ENCODE measurements around the gene ECHDC3.

The ECHDC3 gene

GRCh38 chr10:11761431-11761830 is 19.2 kb downstream of the ECHDC3 start:
- no peak overlapping the region for H3K27ac ChIP-seq
- no peak for TF ChIP-seq CTCF (conservative IDR thresholded peaks at IDR 0.05)

GRCh38 chr10:11762706-11763500 is 20.7 kb downstream of the ECHDC3 start:
- TF ChIP-seq CTCF (conservative IDR thresholded peaks at IDR 0.05) = no peak
- H3K27ac ChIP-seq = no peak overlapping the region

GRCh38 chr10:11763501-11763861 is 21.3 kb downstream of the ECHDC3 start:
- no peak for TF ChIP-seq CTCF (conservative IDR thresholded peaks at IDR 0.05)

GRCh38 chr10:11765141-11765540 is 23.0 kb downstream of the ECHDC3 start:
- no peak overlapping the region for H3K27ac ChIP-seq
- no peak for TF ChIP-seq CTCF (conservative IDR thresholded peaks at IDR 0.05)

More at GRCh38 chr10:11763501-11763861, 21.3 kb downstream of the ECHDC3 start:
- no peak overlapping the region for H3K27ac ChIP-seq

GRCh38 chr10:11772575-11773288 is 30.6 kb downstream of the ECHDC3 start:
- no peak overlapping the region for H3K27ac ChIP-seq
- TF ChIP-seq CTCF (conservative IDR thresholded peaks at IDR 0.05) = no peak

GRCh38 chr10:11773761-11774441 is 31.7 kb downstream of the ECHDC3 start:
- no peak for TF ChIP-seq CTCF (conservative IDR thresholded peaks at IDR 0.05)
- no peak overlapping the region for H3K27ac ChIP-seq

GRCh38 chr10:11775412-11775811 is 33.2 kb downstream of the ECHDC3 start:
- TF ChIP-seq CTCF (conservative IDR thresholded peaks at IDR 0.05) = no peak
- no peak overlapping the region for H3K27ac ChIP-seq

Measured in VCaP (cell line).